Heart left ventricle (tissue), 16 donors: ENCODE results near the gene CCDC192. TPM values are rescaled to one million over a fixed set of nuclear protein-coding genes. Genes with fewer than 3 reads are reported as not detected.

Experiments used
- ATAC-seq, 4 donors: fragments of 200-7000 bp; cut with Tn5 transposase; one replicate each; pipeline ENCODE4 v1.9.1; 2020 to 2022; ENCODE audit warnings: moderate library complexity in 4 of 4, mild to moderate bottlenecking in 3 of 4, moderate number of reproducible peaks in 1 of 4
- DNase-seq, 5 donors: peaks; one replicate each; pipeline ENCODE4 v3.0.0-alpha.2; 2020
- H3K27ac ChIP-seq, 12 donors: fragments of 200-600 bp; sonication (generic) in 4 of 12; one replicate each; pipeline versions ENCODE4 v1.5.0 to v1.8.0; 2016 to 2022; ENCODE audit warnings: mild to moderate bottlenecking in 2 of 12
- H3K27me3 ChIP-seq, 9 donors: fragments of 200-600 bp; sonication (generic) in 2 of 9; one replicate each; pipeline versions ENCODE4 v1.5.1 to v1.8.0; 2016 to 2022; ENCODE audit warnings: mild to moderate bottlenecking in 3 of 9
- H3K36me3 ChIP-seq, 9 donors: fragments of 200-600 bp; sonication (generic) in 2 of 9; one replicate each; pipeline versions ENCODE4 v1.5.0 to v1.8.0; 2018 to 2022; ENCODE audit warnings: mild to moderate bottlenecking in 2 of 9
- H3K4me1 ChIP-seq, 12 donors: fragments of 200-600 bp; sonication (generic) in 4 of 12; one replicate each; pipeline versions ENCODE4 v1.5.0 to v1.8.0; 2016 to 2022; ENCODE audit warnings: mild to moderate bottlenecking in 3 of 12
- H3K4me3 ChIP-seq, 12 donors: fragments of 200-600 bp; sonication (generic) in 4 of 12; one replicate each; pipeline versions ENCODE4 v1.5.0 to v1.8.0; 2017 to 2022; ENCODE audit warnings: mild to moderate bottlenecking in 9 of 12, moderate library complexity in 4 of 12
- H3K9me3 ChIP-seq, 12 donors: fragments of 200-600 bp; sonication (generic) in 4 of 12; one replicate each; pipeline versions ENCODE4 v1.5.0 to v1.8.0; 2016 to 2022; ENCODE audit warnings: mild to moderate bottlenecking in 1 of 12
- CTCF ChIP-seq, 12 donors: fragments of 200-600 bp; sonication (generic) in 4 of 12; IDR thresholded peaks; one replicate each; pipeline versions ENCODE4 v1.5.0 to v1.8.0; 2018 to 2022; ENCODE audit warnings: antibody characterized with exemption in 12 of 12, mild to moderate bottlenecking in 5 of 12
- POLR2A ChIP-seq, 2 donors: fragments of 450-650 bp; IDR thresholded peaks; one replicate each; pipeline ENCODE4 v1.6.1; 2017; ENCODE audit warnings: antibody characterized with exemption in 2 of 2, mild to moderate bottlenecking in 2 of 2, moderate library complexity in 2 of 2
- WGBS, 4 donors: extraction: QIAGEN DNeasy Blood & Tissue Kit in 2 of 4; methylation state at CpG; one replicate each; pipeline versions ENCODE4 v1.1.5 to v1.1.7; 2013 to 2018; 5-methylcytosine and 5-hydroxymethylcytosine counted together
- intact Hi-C, 10 donors: fragments of 100-400 bp; cut with DNase I; formaldehyde crosslinking; loops; one replicate each; pipeline versions ENCODE4 v1.11.1 to v1.14.2; 2022
- polyA plus RNA-seq, 2 donors: library from polyadenylated mRNA; stranded (reverse); fragments of 200-250 nt; gene quantifications; one replicate each; pipeline ENCODE4 v1.2.3, GENCODE V29; 2013
- total RNA-seq, 9 donors: library from RNA; depleted of rRNA in 2 of 9; stranded (reverse); fragments of >200 nt in 2 of 9; fragmentation: NEBNext Ultra II Directional in 3 of 9; extraction: Animal tissue kit (Norgen Biotek cat#: 25700) in 3 of 9; gene quantifications; one replicate each; pipeline versions ENCODE4 v1.1.0 to v1.2.4, GENCODE V29; 2016 to 2023
- donor health status: ischemic (EF 13 %, LVEDD 7.1; RV severe dilation, severe dysfunction).
- donor health status: healthy with polysubstance abuse.
- donor health status: DM: no; HTN: yes; CAD: no.
- donor health status: DM: no; HTN: no; CAD: no.
- donor health status: ischemic (EF 25% LVEDD 6.9; RV normal size, moderate dysfunction).
- donor health status: ischemic (EF 25% LVEDD 5.7; RV mildly dilated, moderate dysfunction).
- donor health status: healthy.
- donor health status: DM: yes; HTN: yes; CAD: no.
- donor health status: ischemic (EF 35%, LVEDD 5.7; RV mildly dilated, moderate dysfunction).
- donor health status: nonischemic (EF 11% LVEDD 7.7; RV severe dilation, severe dysfunction).
- donor health status: DM: yes; HTN: yes; CAD: no.
- donor health status: PGD.
- donor health status: ischemic (EF 29% LVEDD 5.4; RV normal size, mild dysfunction).
- donor health status: nonischemic (EF 23%, LVEDD 6.1; RV moderate dilation, normal function).

CCDC192 gene
- total and polyA plus RNA-seq, 11 donors, result 0.07 to 1.3 (median 0.42) TPM; not detected in 8

- intact Hi-C loops, result no loop called here
- no peaks in the 10 kb centered on the region for H3K9me3 ChIP-seq
- no peak for ATAC-seq
- 92 to 98% (median 97%) methylated on average over 2 of the region's 2 CpGs for WGBS, 4 donors
- no peaks in the 10 kb centered on the region for H3K36me3 ChIP-seq
- DNase-seq, result no peak
- no peak overlapping the region for H3K4me3 ChIP-seq
- no peak overlapping the region for H3K27ac ChIP-seq
- H3K27me3 ChIP-seq, result no peaks in the 10 kb centered on the region
- no peak for TF ChIP-seq POLR2A (IDR thresholded peaks at IDR 0.05)
- no peak for TF ChIP-seq CTCF (IDR thresholded peaks at IDR 0.05)
- peaks cover 0 to 7% (median 0%) of the 10 kb centered on the region in 12 donors for H3K4me1 ChIP-seq
Measured at GRCh38 chr5:127938746-127939145, 235.6 kb downstream of the CCDC192 start.

GRCh38 chr5:127940854-127941253, 237.7 kb downstream of the CCDC192 start:
- H3K27me3 ChIP-seq, result no peaks in the 10 kb centered on the region
- H3K4me1 ChIP-seq, result peaks cover 0 to 7% (median 0%) of the 10 kb centered on the region in 12 donors
- H3K9me3 ChIP-seq, result no peaks in the 10 kb centered on the region
- intact Hi-C loops, result no loop called here
- TF ChIP-seq POLR2A (IDR thresholded peaks at IDR 0.05) (no peak), CTCF (IDR thresholded peaks at IDR 0.05) (no peak)
- H3K4me3 ChIP-seq, result peak overlapping the region in 2 of 12 donors; percentile 4 to 16
- 54 to 72% (median 61%) methylated on average over 1 of the region's 1 CpG for WGBS, 4 donors
- no peaks in the 10 kb centered on the region for H3K36me3 ChIP-seq
- DNase-seq, result no peak
- H3K27ac ChIP-seq, result peak overlapping the region in 11 of 12 donors; percentile 30 to 83 (median 57)
- ATAC-seq, result peak in 2 of 4 donors; percentile 28 to 57

- no peak for TF ChIP-seq CTCF (IDR thresholded peaks at IDR 0.05)
- TF ChIP-seq POLR2A (IDR thresholded peaks at IDR 0.05), result no peak
- H3K4me1 ChIP-seq, result peaks cover 0 to 7% (median 0%) of the 10 kb centered on the region in 12 donors
- H3K9me3 ChIP-seq, result no peaks in the 10 kb centered on the region
- WGBS, 4 donors, result 40 to 61% (median 57%) methylated on average over 9 of the region's 9 CpGs
- intact Hi-C loops, result no loop called here
- ATAC-seq (peak in 2 of 4 donors; percentile 36 to 49), DNase-seq (no peak)
- H3K27ac ChIP-seq, result peak overlapping the region in 10 of 12 donors; percentile 30 to 83 (median 58)
- H3K36me3 ChIP-seq, result no peaks in the 10 kb centered on the region
- H3K4me3 ChIP-seq, result peak overlapping the region in 5 of 12 donors; percentile 2 to 16 (median 14)
- H3K27me3 ChIP-seq, result no peaks in the 10 kb centered on the region
Measured at GRCh38 chr5:127941646-127942045, 238.5 kb downstream of the CCDC192 start.

GRCh38 chr5:127942246-127943060, 239.3 kb downstream of the CCDC192 start:
- intact Hi-C loops, result no loop called here
- Histone ChIP-seq H3K27me3 (no peaks in the 10 kb centered on the region), H3K4me3 (peak overlapping the region in 1 of 12 donors; percentile 2), H3K9me3 (no peaks in the 10 kb centered on the region), H3K27ac (peak overlapping the region in 8 of 12 donors; percentile 1 to 77 (median 50)), H3K4me1 (peaks cover 0 to 7% (median 0%) of the 10 kb centered on the region in 12 donors), H3K36me3 (no peaks in the 10 kb centered on the region)
- TF ChIP-seq CTCF (IDR thresholded peaks at IDR 0.05) (no peak), POLR2A (IDR thresholded peaks at IDR 0.05) (no peak)
- 75 to 87% (median 80%) methylated on average over 3 of the region's 3 CpGs for whole genome bisulfite sequencing, 4 donors
- no peak for DNase-seq
- peak in 1 of 4 donors; percentile 47 for ATAC-seq
